Epithelial cell of proximal tubule (primary cell): ENCODE measurements around the gene EFEMP2. TPM values are rescaled to one million over a fixed set of nuclear protein-coding genes. Genes with fewer than 3 reads are reported as not detected.
A peak's percentile ranks its signal among the peaks of the same experiment; 100 is the strongest.

ENCODE experiments used
- DNase-seq: peaks from one replicate; pipeline ENCODE4 v3.0.0-alpha.2; 2011; ENCODE audit warnings: low read depth
- H3K4me3 ChIP-seq: 2 replicates; pipeline ENCODE4 v1.5.1; 2011; ENCODE audit warnings: low read depth, mild to moderate bottlenecking, low read length
- CTCF ChIP-seq: conservative IDR thresholded peaks from 2 replicates; pipeline ENCODE4 v1.5.1; 2012; ENCODE audit warnings: low read depth, mild to moderate bottlenecking, low read length
- total RNA-seq: library from RNA; depleted of rRNA; stranded (reverse); fragments of >200 nt; gene quantifications from 2 replicates; pipeline ENCODE4 v1.2.3, GENCODE V29; 2015

Gene EFEMP2
- total RNA-seq, 1 donor from 2014 or later: 94.7 TPM

DNA sequence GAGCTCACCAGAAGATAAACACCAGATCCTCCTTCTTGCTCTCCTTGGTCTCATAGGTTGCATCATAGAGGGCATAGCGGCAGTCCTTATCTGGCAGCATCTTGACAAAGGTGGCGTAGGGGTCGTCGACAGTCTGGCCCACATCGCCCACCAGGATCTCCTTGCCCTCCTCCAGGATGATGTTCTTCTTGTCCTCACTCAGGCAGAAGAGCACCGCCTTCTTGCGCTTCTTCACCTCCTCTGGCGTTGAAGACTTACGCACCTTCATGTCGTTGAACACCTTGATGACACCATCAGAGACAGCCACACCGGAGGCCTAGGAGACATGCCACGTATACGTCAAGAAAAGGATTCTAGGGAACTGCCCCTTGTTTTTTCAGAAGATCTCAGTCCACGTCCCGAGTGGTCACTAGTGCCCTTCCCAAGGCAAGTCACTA lies 16.7 kb downstream of the EFEMP2 start:
- no peak for TF ChIP-seq CTCF
- DNase-seq: no peak
- peak overlapping the region; percentile 98 for H3K4me3 ChIP-seq

DNA sequence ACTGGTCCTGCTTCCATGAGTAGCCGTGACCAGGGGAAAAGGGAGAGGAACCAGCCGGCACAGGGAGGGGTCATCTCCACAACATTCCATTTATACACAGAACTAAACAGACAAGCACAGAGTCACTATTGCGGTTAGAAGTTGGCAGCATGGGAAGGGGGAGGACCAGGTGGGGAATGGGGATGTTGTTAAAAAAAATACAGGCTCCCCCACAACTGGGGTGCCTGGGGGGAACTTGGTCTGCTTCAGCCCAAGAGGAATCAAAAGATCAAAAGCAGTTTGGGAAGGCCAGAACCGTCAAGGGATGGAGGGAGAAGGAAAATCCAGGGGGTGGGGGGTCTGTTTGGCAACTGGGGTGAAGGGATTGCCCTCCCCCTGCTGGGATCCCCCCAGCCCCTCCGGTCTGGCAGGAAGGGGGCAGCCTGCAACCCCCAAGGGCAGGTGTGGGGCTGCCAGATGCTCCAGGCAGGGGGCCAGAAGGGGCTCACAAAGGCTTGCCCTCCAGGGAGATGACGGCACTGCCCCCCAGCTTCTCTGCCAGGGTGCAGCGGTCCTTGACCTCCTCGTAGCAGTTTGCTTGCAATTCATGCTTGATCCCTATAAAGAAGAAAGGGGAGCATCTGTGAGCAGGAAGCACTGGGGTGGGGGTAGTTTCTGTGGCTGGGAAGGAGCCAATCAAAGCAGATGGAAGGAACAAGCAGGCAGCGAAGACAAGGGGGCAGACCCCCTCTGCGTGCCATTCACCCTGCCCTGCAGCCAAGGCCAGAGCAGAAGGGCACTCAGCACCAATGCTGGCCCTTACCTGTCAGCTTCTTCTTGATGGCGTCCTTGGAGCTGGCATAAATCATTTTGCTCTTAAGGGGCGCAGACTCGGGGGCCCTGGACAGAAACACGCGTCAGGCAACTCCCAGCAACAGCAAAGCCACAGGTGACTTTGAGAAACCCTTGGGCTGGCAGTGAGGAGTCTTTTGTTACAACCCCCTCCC lies 17.5 kb downstream of the EFEMP2 start:
- no peak for DNase-seq
- no peak overlapping the region for H3K4me3 ChIP-seq
- no peak for TF ChIP-seq CTCF

GRCh38 chr11:65854161-65854592 lies 18.4 kb downstream of the EFEMP2 start:
- H3K4me3 ChIP-seq: no peak overlapping the region
- no peak for DNase-seq
- no peak for TF ChIP-seq CTCF

GRCh38 chr11:65853246-65853979 lies 19.2 kb downstream of the EFEMP2 start:
- H3K4me3 ChIP-seq: no peak overlapping the region
- peak; percentile 9 for TF ChIP-seq CTCF
- DNase-seq: no peak

DNA sequence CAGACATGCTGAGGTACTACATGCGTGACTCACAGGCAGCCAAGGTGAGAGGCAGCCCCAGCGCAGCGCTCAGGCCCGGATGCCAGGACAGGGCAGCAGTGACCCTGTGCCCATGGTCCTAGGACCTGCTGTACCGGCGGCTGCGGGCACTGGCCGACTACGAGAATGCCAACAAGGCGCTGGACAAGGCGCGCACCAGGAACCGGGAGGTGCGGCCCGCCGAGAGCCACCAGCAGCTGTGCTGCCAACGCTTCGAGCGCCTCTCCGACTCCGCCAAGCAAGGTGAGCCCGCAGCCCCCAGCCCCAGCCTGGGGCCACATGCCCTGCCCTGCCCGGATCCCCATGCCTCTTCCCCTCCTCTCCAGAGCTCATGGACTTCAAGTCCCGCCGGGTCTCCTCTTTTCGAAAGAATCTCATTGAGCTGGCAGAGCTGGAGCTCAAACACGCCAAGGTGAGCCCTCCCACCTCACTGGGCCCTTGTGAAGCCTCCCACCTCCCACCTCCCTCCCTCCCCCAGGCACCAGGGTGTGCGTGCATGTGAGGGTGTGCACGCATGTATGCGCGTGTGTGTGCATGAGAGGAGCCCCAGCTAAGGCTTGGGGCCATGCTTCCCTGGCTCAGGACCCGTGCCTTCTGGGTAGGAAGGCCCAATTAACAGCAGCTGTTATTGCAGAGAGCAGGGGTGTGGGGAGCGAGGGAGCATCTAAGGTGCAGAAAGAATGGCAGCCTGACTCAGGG lies 19.9 kb downstream of the EFEMP2 start:
- TF ChIP-seq CTCF: no peak
- DNase-seq: no peak

DNA sequence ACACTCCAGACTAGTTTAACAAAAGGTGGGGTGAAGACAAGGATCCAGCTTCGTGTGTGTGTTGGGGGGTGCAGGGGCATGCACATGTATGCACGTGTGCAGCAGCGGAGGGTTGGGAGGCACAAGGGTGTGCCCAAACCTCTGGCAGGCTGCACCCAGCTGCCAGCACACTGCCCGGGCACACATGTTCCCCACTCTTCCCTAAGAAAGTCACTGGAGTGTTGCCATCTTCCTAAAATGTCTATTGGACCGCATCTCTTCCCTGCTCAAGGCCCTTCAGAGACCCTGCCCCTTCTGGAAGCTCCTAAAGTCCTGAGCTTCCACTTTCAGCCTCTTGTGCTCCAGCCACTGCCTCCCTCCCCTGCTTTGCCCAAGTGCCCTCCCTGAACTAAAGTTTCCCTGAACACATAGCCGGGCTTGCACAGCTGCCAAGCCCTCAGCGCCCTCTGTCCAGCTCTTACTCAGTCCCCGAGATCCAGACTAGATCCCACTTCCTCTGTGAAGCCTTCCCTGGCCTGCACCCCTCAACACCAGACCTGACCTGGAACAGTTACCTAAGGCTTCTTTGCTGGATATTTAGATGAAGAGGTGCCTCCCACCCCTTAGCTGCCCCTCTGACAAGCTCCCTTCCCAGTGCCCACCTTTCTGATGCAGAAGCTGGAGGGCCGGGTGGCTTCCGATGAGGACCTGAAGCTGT lies 20.6 kb downstream of the EFEMP2 start:
- TF ChIP-seq CTCF: no peak
- DNase-seq: no peak
- no peak overlapping the region for H3K4me3 ChIP-seq

More for the DNA sequence above, 19.9 kb downstream of the EFEMP2 start:
- no peak overlapping the region for H3K4me3 ChIP-seq
